Measurements from ENCODE around the gene PRAC2. TPM values are rescaled to one million over a fixed set of nuclear protein-coding genes. Genes with fewer than 3 reads are reported as not detected.

PRAC2 gene
- total RNA-seq, 1 experiment from 2014 or later: not detected

DNA sequence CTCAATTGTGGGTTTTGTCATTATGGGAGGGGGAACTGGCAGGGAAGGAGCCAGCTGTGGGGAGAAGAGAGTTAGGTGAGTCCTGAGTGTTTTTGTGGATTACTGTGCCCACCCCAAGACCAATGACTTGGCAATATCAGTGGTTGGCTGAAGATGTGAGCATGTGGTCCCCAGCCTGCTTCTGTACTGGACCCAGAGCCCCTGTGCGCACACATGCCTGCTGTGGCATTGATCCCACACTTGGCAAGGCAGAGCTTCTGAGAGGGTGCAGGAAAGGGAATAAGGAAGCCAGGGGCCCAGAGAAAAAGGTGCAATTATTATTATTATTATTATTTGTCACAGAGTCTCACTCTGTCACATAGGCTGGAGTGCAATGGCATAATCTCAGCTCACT, 2.0 kb upstream of the PRAC2 start:
- H3K4me1 Mint-ChIP-seq (ENCODE audit: insufficient read depth, unreplicated experiment): peaks cover 5% of the 10 kb centered on the region
- CTCF ChIA-PET: interaction anchor here (0.6 to 1.8 kb wide), 3 partner anchors 48 to 666 kb away, joined by 3 to 9 read pairs (median 3); no protein-coding TSS in a partner anchor
- TF ChIP-seq CTCF (IDR thresholded peaks at IDR 0.05; ENCODE audit: unreplicated experiment): no peak
- no TSS peak for BruUV-seq (replicated peaks)
- DNase-seq (ENCODE audit: unreplicated experiment): no peak
- no peaks in the 10 kb centered on the region for H3K36me3 Mint-ChIP-seq (ENCODE audit: insufficient read depth, unreplicated experiment)
- no peak overlapping the region for H3K27ac Mint-ChIP-seq (ENCODE audit: low read depth, unreplicated experiment)
- peaks cover 41% of the 10 kb centered on the region for H3K27me3 Mint-ChIP-seq (ENCODE audit: insufficient read depth, unreplicated experiment)
- H3K9me3 Mint-ChIP-seq (ENCODE audit: unreplicated experiment): no peaks in the 10 kb centered on the region
- intact Hi-C loops (cut with micrococcal nuclease): no loop called here
- H3K4me3 Mint-ChIP-seq (ENCODE audit: unreplicated experiment): no peak overlapping the region
- POLR2A ChIA-PET: no interaction called here

DNA sequence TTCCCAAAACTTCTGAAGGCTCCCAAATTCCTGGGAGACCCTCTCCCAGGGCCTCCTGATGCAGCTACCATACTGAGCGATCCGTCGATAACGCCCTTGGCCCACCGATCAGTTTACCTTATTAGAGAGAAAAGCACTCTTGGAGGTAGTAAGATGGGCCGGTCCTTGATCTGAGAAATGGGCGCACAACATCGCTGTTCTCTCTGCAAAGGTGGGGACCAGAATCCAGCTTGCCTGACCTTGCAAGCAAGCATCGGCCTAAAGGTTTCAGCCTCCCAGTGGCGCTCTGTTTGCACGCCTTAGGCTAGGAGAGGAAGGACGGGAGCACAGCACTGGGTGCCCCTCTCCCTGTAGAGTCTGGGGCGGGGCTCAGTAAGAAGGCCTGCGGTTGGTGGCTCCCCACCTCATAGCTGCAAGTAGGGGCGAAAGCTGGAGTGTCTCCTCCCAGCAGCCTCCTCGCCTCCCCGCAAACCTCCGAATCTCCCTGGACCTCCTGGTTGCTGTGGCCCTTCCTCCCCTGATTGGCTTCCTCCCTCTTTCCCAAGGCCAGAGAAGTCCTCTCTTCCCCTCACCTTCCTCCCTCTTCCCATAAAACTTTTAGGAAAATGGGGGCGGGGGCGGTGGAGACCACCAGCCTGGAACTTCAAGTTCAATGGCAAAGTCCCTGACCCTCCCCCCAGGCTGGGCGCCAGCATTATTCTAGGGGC, 631 bp upstream of the PRAC2 start, which contains the start of gene PRAC1:
Gene PRAC1, minus strand, starts transcription at position 318 of the 707 bp plus-strand sequence. Its CDS starts 126 bp downstream, at position 192.
- no peak for DNase-seq (ENCODE audit: unreplicated experiment)
- ChIA-PET POLR2A (no interaction called here), CTCF (interaction anchor here (0.5 to 5.0 kb wide), 10 partner anchors 10 to 945 kb away, joined by 3 to 81 read pairs (median 9); no protein-coding TSS in a partner anchor)
- TF ChIP-seq CTCF (IDR thresholded peaks at IDR 0.05; ENCODE audit: unreplicated experiment): no peak
- Mint-ChIP-seq H3K27ac (ENCODE audit: low read depth, unreplicated experiment) (no peak within 1 kb of the TSS), H3K4me1 (ENCODE audit: insufficient read depth, unreplicated experiment) (peaks cover 5% of the 10 kb centered on the region), H3K4me3 (ENCODE audit: unreplicated experiment) (no peak within 1 kb of the TSS), H3K36me3 (ENCODE audit: insufficient read depth, unreplicated experiment) (no peaks in the 10 kb centered on the region), H3K27me3 (ENCODE audit: insufficient read depth, unreplicated experiment) (peaks cover 52% of the 10 kb centered on the region), H3K9me3 (ENCODE audit: unreplicated experiment) (no peaks in the 10 kb centered on the region)
- BruUV-seq (replicated peaks): no TSS peak
- intact Hi-C loops (cut with micrococcal nuclease): no loop called here

DNA sequence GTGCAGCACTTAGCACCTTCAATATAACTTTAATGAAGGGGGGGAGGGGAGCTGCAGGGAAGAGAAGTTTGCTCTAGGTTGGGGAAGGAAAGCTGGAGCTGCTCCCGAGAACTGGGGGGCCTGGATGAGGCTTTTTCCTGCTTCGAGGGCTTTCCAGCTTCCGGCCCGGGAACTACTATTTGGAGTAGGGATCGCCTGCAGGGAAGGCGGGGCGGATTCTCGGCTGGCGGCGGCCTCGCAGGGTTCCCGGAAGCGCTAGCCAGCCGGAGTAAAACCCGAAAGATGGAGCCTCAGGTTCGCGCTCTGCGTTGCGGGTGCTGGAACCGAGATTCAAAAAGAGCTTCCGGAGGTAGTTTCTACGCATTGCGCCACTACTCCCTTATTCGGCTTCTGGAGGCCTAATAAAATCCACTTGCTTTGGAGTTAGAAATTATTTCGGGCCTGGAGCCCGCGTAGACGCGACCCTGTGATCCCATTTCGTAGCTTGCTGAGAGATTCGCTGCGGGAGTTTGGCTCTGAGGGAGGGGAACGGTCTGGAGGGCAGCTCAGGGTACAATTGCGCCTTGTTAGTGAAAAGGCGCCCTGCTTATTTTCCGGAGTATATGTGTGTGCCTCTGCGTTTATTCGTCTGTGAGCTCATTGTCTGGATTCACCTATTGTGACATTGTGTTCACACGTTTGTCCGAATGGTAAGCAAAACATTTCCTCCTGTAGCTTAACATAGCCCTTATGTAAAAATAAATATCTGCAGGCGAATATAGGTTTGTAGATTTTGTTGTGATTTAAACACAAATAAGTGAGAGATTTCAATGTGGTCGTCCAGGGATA, 652 bp downstream of the PRAC2 start:
- peaks cover 7% of the 10 kb centered on the region for H3K4me1 Mint-ChIP-seq (ENCODE audit: insufficient read depth, unreplicated experiment)
- no peaks in the 10 kb centered on the region for H3K36me3 Mint-ChIP-seq (ENCODE audit: insufficient read depth, unreplicated experiment)
- CTCF ChIA-PET: interaction anchor here (0.6 to 5.0 kb wide), 44 partner anchors 9 to 805 kb away, joined by 3 to 81 read pairs (median 4); no protein-coding TSS in a partner anchor
- intact Hi-C loops (cut with micrococcal nuclease): loop anchor here (1.0 kb wide), 2 partner anchors 68 to 156 kb away; no protein-coding TSS in a partner anchor
- H3K9me3 Mint-ChIP-seq (ENCODE audit: unreplicated experiment): no peaks in the 10 kb centered on the region
- H3K27me3 Mint-ChIP-seq (ENCODE audit: insufficient read depth, unreplicated experiment): peaks cover 52% of the 10 kb centered on the region
- no peak for DNase-seq (ENCODE audit: unreplicated experiment)
- no peak for TF ChIP-seq CTCF (IDR thresholded peaks at IDR 0.05; ENCODE audit: unreplicated experiment)
- no peak overlapping the region for H3K27ac Mint-ChIP-seq (ENCODE audit: low read depth, unreplicated experiment)
- BruUV-seq (replicated peaks): no TSS peak
- POLR2A ChIA-PET: interaction anchor here (0.6 to 3.5 kb wide), 6 partner anchors 47 to 595 kb away, joined by 3 to 17 read pairs (median 3); no protein-coding TSS in a partner anchor
- no peak overlapping the region for H3K4me3 Mint-ChIP-seq (ENCODE audit: unreplicated experiment)
